ENCODE measurements around the gene PPP4R3A. TPM values are rescaled to one million over a fixed set of nuclear protein-coding genes. Genes with fewer than 3 reads are reported as not detected.

The PPP4R3A gene
- total RNA-seq, 1 experiment from 2014 or later, result 148 TPM

GRCh38 chr14:91412939-91413338 lies 97.2 kb downstream of the PPP4R3A start:
- Histone ChIP-seq H2BK20ac (ENCODE audit: low read depth, low read length, poor library complexity, severe bottlenecking) (no peak overlapping the region), H4K5ac (ENCODE audit: insufficient read length, low read depth, low read length) (no peak overlapping the region), H2AFZ (ENCODE audit: low read length) (no peak overlapping the region), H3K79me1 (ENCODE audit: insufficient read depth, low read depth, low read length, poor library complexity, severe bottlenecking) (no peaks in the 10 kb centered on the region), H4K91ac (ENCODE audit: insufficient read length, low read depth, low read length) (no peak overlapping the region), H2BK5ac (ENCODE audit: insufficient read length, low read length) (no peak overlapping the region), H2BK120ac (ENCODE audit: low read depth, low read length, poor library complexity, severe bottlenecking) (no peak overlapping the region), H2AK5ac (ENCODE audit: insufficient read length, low read length) (no peak overlapping the region), H3T11ph (ENCODE audit: low read length) (no peak overlapping the region), H3K27me3 (ENCODE audit: insufficient read depth, low read length) (no peaks in the 10 kb centered on the region), H3K9ac (ENCODE audit: extremely low read depth, insufficient read length, low read length) (no peak overlapping the region), H3K23me2 (ENCODE audit: insufficient read length, low read depth, low read length, poor library complexity, severe bottlenecking) (peaks cover 9% of the 10 kb centered on the region), H2BK15ac (ENCODE audit: low read depth, low read length) (no peak overlapping the region), H3K56ac (ENCODE audit: insufficient read length, low read depth, low read length) (no peak overlapping the region), H2BK12ac (ENCODE audit: insufficient read length, low read depth, low read length) (no peak overlapping the region), H4K8ac (replicated peaks; ENCODE audit: insufficient read length, low read depth, low read length) (no peak overlapping the region), H3K14ac (ENCODE audit: insufficient read depth, low read length) (no peak overlapping the region), H3K4me1 (ENCODE audit: insufficient read depth, low read length) (peaks cover 11% of the 10 kb centered on the region; the same call in 1 of the 2 replicates), H3K9me3 (ENCODE audit: control insufficient read depth, low read depth, low read length) (no peaks in the 10 kb centered on the region), H3K4me2 (ENCODE audit: insufficient read depth, insufficient read length, low read length) (no peak overlapping the region), H3K4ac (ENCODE audit: low read depth, low read length) (no peak overlapping the region), H3K79me2 (ENCODE audit: insufficient read depth, low read length) (peaks cover 10% of the 10 kb centered on the region; the same call in 1 of the 2 replicates), H4K20me1 (ENCODE audit: control insufficient read depth, insufficient read depth, insufficient read length) (peaks cover 4% of the 10 kb centered on the region), H3K27ac (ENCODE audit: insufficient read length, low read depth, low read length) (no peak overlapping the region), H3K18ac (ENCODE audit: insufficient read length, low read depth, low read length) (peak overlapping the region; percentile 61), H3K23ac (ENCODE audit: insufficient read length, low read depth, low read length) (no peak overlapping the region)
- Mint-ChIP-seq H3K27me3 (ENCODE audit: low read depth) (no peaks in the 10 kb centered on the region), H3K27ac (peak overlapping the region; percentile 10 to 93 (median 26); a peak in 6 of 7 replicates), H3K4me1 (peaks cover 57 to 60% of the 10 kb centered on the region in 2 experiments), H3K9me3 (no peaks in the 10 kb centered on the region), H3K36me3 (ENCODE audit: insufficient read depth in 1 of 3, low read depth in 3 of 3) (peaks cover 2 to 38% (median 14%) of the 10 kb centered on the region in 3 experiments), H3K4me3 (no peak overlapping the region; a peak in 1 of 5 replicates)
- DNase-seq, result no peak
- whole genome bisulfite sequencing (ENCODE audit: extremely low coverage, insufficient read length, low lambda C conversion rate), result no CpG with 5 or more reads among the region's 5 CpGs
- TF ChIP-seq CTCF (conservative IDR thresholded peaks at IDR 0.05), result no peak
